Measurements from ENCODE around the gene ARHGAP22.

GRCh38 chr10:48406204-48406603 lies 198.7 kb downstream of the ARHGAP22 start:
- TF ChIP-seq CTCF (IDR thresholded peaks at IDR 0.05) (no peak), ZFX (IDR thresholded peaks at IDR 0.05; ENCODE audit: borderline replicate concordance) (no peak)
